Astrocyte (in vitro differentiated cells and primary cell): ENCODE data around the gene UGT2A3.

Source experiments
- EZH2 ChIP-seq: IDR thresholded peaks from 2 replicates; pipeline ENCODE4 v1.6.1; 2012; ENCODE audit warnings: mild to moderate bottlenecking, low read length, inconsistent platforms; ENCODE audit not compliant: insufficient read depth
- TF ChIP-seq, protein P1 (sequence below): IDR thresholded peaks from 2 replicates; pipeline ENCODE4 v1.5.1; 2011; ENCODE audit warnings: low read depth, mild to moderate bottlenecking, inconsistent platforms, low read length, moderate library complexity; ENCODE audit not compliant: insufficient read depth

DNA sequence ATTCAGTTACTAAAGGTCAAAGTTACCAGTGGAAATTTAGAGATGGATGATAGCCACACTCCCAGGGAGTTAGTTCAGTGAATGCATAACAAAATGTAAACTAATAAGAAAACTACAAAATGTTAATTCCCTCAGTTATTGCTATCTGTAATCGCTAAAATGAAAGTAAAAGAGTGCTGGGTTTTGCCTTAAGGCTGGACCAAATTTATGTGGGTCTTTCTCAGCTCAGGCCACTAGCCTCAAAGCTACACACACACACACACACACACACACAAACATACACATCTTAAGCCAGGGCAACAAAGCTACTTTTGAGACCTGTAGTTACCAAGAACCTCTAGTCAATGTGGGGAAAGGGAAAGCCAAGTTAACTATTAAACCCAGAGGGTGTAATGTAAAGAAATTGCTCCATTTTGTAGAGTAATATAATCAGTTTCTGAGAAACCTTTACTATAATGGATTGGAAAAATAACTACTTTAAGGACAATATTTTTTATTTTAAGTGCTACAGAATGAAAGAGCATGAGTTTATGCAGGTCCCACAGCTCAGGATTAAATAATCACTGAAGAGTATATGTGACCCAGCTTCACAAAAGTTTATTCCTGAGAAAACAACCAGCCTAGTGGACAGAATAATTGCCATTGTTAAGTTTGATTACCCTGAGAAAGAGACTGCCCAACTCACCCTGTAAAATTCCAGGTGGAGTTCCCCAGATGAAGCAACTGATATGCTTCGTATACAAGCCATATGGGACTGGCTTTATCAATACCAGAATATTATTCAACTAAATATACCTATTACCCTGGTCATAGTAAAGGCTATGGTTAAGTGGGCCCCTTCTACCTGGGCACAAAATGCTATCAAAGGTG lies 8.9 kb upstream of the UGT2A3 start:
- TF ChIP-seq, protein P1, sequence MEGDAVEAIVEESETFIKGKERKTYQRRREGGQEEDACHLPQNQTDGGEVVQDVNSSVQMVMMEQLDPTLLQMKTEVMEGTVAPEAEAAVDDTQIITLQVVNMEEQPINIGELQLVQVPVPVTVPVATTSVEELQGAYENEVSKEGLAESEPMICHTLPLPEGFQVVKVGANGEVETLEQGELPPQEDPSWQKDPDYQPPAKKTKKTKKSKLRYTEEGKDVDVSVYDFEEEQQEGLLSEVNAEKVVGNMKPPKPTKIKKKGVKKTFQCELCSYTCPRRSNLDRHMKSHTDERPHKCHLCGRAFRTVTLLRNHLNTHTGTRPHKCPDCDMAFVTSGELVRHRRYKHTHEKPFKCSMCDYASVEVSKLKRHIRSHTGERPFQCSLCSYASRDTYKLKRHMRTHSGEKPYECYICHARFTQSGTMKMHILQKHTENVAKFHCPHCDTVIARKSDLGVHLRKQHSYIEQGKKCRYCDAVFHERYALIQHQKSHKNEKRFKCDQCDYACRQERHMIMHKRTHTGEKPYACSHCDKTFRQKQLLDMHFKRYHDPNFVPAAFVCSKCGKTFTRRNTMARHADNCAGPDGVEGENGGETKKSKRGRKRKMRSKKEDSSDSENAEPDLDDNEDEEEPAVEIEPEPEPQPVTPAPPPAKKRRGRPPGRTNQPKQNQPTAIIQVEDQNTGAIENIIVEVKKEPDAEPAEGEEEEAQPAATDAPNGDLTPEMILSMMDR = no peak
- TF ChIP-seq EZH2 = no peak
